BE2C (cell line): ENCODE measurements around the gene NOXA1.

ENCODE experiments used
- DNase-seq: peaks from one replicate; pipeline ENCODE4 v3.0.0-alpha.2; 2020
- H3K27me3 ChIP-seq: fragments of 250-450 bp; sonication (Bioruptor Pico); 2 replicates; pipeline ENCODE4 v1.5.1; 2020; ENCODE audit warnings: mild to moderate bottlenecking
- H3K36me3 ChIP-seq: fragments of 250-450 bp; sonication (Bioruptor Pico); 2 replicates; pipeline ENCODE4 v1.5.1; 2020; ENCODE audit warnings: mild to moderate bottlenecking
- H3K4me1 ChIP-seq: fragments of 250-450 bp; sonication (Bioruptor Pico); 2 replicates; pipeline ENCODE4 v1.5.1; 2020
- H3K4me3 ChIP-seq: 2 replicates; pipeline ENCODE4 v1.5.1; 2011; ENCODE audit warnings: low read depth, low read length
- H3K9me3 ChIP-seq: fragments of 250-450 bp; sonication (Bioruptor Pico); 2 replicates; pipeline ENCODE4 v1.5.1; 2020
- CTCF ChIP-seq: IDR thresholded peaks from 2 replicates; pipeline ENCODE4 v1.5.1; 2012; ENCODE audit warnings: mild to moderate bottlenecking, low read depth, low read length

Gene NOXA1

GRCh38 chr9:137379761-137380161 lies 43.4 kb upstream of the NOXA1 start:
- Histone ChIP-seq H3K9me3 (peaks cover 7% of the 10 kb centered on the region), H3K36me3 (no peaks in the 10 kb centered on the region), H3K27me3 (no peaks in the 10 kb centered on the region; the same call in 1 of the 2 replicates), H3K4me1 (peaks cover 8% of the 10 kb centered on the region), H3K4me3 (no peak overlapping the region)
- TF ChIP-seq CTCF, result no peak
- no peak for DNase-seq

- Histone ChIP-seq H3K9me3 (peaks cover 5% of the 10 kb centered on the region), H3K27me3 (no peaks in the 10 kb centered on the region; the same call in 1 of the 2 replicates), H3K4me3 (no peak overlapping the region), H3K4me1 (peaks cover 8% of the 10 kb centered on the region), H3K36me3 (no peaks in the 10 kb centered on the region)
- TF ChIP-seq CTCF, result no peak
- no peak for DNase-seq
These were observed 43.0 kb upstream of the NOXA1 start for GRCh38 chr9:137380171-137380570.

- Histone ChIP-seq H3K36me3 (no peaks in the 10 kb centered on the region), H3K4me3 (no peak overlapping the region), H3K9me3 (peaks cover under 1% of the 10 kb centered on the region), H3K27me3 (no peaks in the 10 kb centered on the region), H3K4me1 (peaks cover 8% of the 10 kb centered on the region)
- no peak for DNase-seq
- no peak for TF ChIP-seq CTCF
These were observed 42.6 kb upstream of the NOXA1 start for GRCh38 chr9:137380606-137381005.

GRCh38 chr9:137381501-137382443 lies 41.4 kb upstream of the NOXA1 start:
- H3K36me3 ChIP-seq, result no peaks in the 10 kb centered on the region
- no peak for DNase-seq
- no peaks in the 10 kb centered on the region for H3K9me3 ChIP-seq
- no peak for TF ChIP-seq CTCF
- no peaks in the 10 kb centered on the region for H3K27me3 ChIP-seq
- H3K4me3 ChIP-seq, result no peak overlapping the region
- peaks cover 8% of the 10 kb centered on the region for H3K4me1 ChIP-seq

GRCh38 chr9:137382444-137383080 lies 40.6 kb upstream of the NOXA1 start:
- H3K36me3 ChIP-seq, result no peaks in the 10 kb centered on the region
- H3K9me3 ChIP-seq, result no peaks in the 10 kb centered on the region
- H3K27me3 ChIP-seq, result no peaks in the 10 kb centered on the region
- DNase-seq, result no peak
- peaks cover 8% of the 10 kb centered on the region for H3K4me1 ChIP-seq
- H3K4me3 ChIP-seq, result no peak overlapping the region
- no peak for TF ChIP-seq CTCF
